Measurements from ENCODE around the gene OSBPL7. TPM values are rescaled to one million over a fixed set of nuclear protein-coding genes. Genes with fewer than 3 reads are reported as not detected.

Gene OSBPL7
- total and polyA plus RNA-seq, 2 of the 13 experiments (the other 11 are each of a cell fraction or from before 2014, with no cell fraction given) = 4.7 to 6.6 TPM

DNA sequence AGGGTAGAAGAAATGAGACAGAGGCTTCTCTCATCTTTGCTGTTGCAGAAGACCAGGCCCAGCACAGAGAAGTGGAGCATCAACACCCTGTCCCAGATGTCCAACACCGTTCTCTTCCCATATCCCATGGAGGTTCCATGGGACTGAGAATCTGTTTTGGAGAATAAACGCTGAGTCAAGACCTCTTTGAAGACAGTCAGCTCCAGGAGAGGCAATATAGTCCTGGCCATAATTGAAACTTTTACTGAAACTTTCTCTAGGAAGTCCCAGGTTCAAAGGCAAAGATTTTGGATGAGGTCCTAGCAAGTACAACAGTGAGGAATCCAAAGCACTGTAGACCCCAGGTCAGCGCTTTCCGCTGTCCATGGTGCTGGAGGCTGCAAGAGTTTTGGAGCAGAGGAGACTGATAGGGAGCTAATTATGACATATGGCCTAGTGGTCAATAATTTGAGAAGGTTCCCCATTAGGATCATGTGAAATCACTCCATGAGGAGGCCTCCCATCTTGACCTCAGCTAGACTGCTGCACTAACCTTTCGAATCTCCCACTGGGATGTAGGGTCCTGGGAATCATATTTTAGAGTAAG lies 36.0 kb downstream of the OSBPL7 start (continued):
- TF ChIP-seq, protein P1, sequence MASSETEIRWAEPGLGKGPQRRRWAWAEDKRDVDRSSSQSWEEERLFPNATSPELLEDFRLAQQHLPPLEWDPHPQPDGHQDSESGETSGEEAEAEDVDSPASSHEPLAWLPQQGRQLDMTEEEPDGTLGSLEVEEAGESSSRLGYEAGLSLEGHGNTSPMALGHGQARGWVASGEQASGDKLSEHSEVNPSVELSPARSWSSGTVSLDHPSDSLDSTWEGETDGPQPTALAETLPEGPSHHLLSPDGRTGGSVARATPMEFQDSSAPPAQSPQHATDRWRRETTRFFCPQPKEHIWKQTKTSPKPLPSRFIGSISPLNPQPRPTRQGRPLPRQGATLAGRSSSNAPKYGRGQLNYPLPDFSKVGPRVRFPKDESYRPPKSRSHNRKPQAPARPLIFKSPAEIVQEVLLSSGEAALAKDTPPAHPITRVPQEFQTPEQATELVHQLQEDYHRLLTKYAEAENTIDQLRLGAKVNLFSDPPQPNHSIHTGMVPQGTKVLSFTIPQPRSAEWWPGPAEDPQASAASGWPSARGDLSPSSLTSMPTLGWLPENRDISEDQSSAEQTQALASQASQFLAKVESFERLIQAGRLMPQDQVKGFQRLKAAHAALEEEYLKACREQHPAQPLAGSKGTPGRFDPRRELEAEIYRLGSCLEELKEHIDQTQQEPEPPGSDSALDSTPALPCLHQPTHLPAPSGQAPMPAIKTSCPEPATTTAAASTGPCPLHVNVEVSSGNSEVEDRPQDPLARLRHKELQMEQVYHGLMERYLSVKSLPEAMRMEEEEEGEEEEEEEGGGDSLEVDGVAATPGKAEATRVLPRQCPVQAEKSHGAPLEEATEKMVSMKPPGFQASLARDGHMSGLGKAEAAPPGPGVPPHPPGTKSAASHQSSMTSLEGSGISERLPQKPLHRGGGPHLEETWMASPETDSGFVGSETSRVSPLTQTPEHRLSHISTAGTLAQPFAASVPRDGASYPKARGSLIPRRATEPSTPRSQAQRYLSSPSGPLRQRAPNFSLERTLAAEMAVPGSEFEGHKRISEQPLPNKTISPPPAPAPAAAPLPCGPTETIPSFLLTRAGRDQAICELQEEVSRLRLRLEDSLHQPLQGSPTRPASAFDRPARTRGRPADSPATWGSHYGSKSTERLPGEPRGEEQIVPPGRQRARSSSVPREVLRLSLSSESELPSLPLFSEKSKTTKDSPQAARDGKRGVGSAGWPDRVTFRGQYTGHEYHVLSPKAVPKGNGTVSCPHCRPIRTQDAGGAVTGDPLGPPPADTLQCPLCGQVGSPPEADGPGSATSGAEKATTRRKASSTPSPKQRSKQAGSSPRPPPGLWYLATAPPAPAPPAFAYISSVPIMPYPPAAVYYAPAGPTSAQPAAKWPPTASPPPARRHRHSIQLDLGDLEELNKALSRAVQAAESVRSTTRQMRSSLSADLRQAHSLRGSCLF (CRISPR knock-in tag; IDR thresholded peaks at IDR 0.05; ENCODE audit: borderline replicate concordance) = no peak
- TF ChIP-seq GTF3A (CRISPR knock-in tag; conservative IDR thresholded peaks at IDR 0.05) (no peak), ZNF468 (CRISPR knock-in tag; IDR thresholded peaks at IDR 0.05) (no peak), ATAD3A (CRISPR knock-in tag; IDR thresholded peaks at IDR 0.05) (0 out of 2 replicates have a peak, but pooled peaks have one; percentile 29), POLR2AphosphoS5 (IDR thresholded peaks at IDR 0.05; ENCODE audit: low read depth, low read length) (no peak), GZF1 (CRISPR knock-in tag; IDR thresholded peaks at IDR 0.05) (no peak), ZNF747 (CRISPR knock-in tag; IDR thresholded peaks at IDR 0.05; ENCODE audit: borderline replicate concordance) (0 out of 2 replicates have a peak, but pooled peaks have one; percentile 29), SNAI1 (CRISPR knock-in tag; IDR thresholded peaks at IDR 0.05; ENCODE audit: borderline replicate concordance) (0 out of 2 replicates have a peak, but pooled peaks have one; percentile 36), ZKSCAN5 (CRISPR knock-in tag; IDR thresholded peaks at IDR 0.05) (no peak), HNRNPL (IDR thresholded peaks at IDR 0.05; ENCODE audit: low read depth, low read length) (no peak), ZNF451 (CRISPR knock-in tag; IDR thresholded peaks at IDR 0.05) (no peak), KDM5B (CRISPR knock-in tag; IDR thresholded peaks at IDR 0.05; ENCODE audit: borderline replicate concordance) (no peak), HOXA3 (CRISPR knock-in tag; IDR thresholded peaks at IDR 0.05) (no peak), NFYB (CRISPR knock-in tag; IDR thresholded peaks at IDR 0.05) (peak; percentile 24; the same call in 1 of the 2 replicates), FOXJ3 (CRISPR knock-in tag; IDR thresholded peaks at IDR 0.05; ENCODE audit: borderline replicate concordance) (no peak), ZNF776 (CRISPR knock-in tag; IDR thresholded peaks at IDR 0.05) (no peak), TBP (CRISPR knock-in tag; IDR thresholded peaks at IDR 0.05) (no peak)
- TF ChIP-seq, protein P2, sequence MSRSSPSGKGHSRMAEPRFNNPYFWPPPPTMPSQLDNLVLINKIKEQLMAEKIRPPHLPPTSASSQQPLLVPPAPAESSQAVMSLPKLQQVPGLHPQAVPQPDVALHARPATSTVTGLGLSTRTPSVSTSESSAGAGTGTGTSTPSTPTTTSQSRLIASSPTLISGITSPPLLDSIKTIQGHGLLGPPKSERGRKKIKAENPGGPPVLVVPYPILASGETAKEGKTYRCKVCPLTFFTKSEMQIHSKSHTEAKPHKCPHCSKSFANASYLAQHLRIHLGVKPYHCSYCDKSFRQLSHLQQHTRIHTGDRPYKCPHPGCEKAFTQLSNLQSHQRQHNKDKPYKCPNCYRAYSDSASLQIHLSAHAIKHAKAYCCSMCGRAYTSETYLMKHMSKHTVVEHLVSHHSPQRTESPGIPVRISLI (CRISPR knock-in tag; IDR thresholded peaks at IDR 0.05; ENCODE audit: borderline replicate concordance) = no peak
- TF ChIP-seq, protein P3, sequence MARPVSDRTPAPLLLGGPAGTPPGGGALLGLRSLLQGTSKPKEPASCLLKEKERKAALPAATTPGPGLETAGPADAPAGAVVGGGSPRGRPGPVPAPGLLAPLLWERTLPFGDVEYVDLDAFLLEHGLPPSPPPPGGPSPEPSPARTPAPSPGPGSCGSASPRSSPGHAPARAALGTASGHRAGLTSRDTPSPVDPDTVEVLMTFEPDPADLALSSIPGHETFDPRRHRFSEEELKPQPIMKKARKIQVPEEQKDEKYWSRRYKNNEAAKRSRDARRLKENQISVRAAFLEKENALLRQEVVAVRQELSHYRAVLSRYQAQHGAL (CRISPR knock-in tag; IDR thresholded peaks at IDR 0.05; ENCODE audit: not compliant biosample characterization) = no peak
- TF ChIP-seq, protein P4, sequence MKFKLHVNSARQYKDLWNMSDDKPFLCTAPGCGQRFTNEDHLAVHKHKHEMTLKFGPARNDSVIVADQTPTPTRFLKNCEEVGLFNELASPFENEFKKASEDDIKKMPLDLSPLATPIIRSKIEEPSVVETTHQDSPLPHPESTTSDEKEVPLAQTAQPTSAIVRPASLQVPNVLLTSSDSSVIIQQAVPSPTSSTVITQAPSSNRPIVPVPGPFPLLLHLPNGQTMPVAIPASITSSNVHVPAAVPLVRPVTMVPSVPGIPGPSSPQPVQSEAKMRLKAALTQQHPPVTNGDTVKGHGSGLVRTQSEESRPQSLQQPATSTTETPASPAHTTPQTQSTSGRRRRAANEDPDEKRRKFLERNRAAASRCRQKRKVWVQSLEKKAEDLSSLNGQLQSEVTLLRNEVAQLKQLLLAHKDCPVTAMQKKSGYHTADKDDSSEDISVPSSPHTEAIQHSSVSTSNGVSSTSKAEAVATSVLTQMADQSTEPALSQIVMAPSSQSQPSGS (CRISPR knock-in tag; IDR thresholded peaks at IDR 0.05) = peak; percentile 57; the same call in 1 of the 2 replicates

All from HepG2 (cell line).